HCT116 (cell line): ENCODE results near the gene TMEM217. TPM values are rescaled to one million over a fixed set of nuclear protein-coding genes. Genes with fewer than 3 reads are reported as not detected.

Source experiments
- ATAC-seq: fragments of 200-7000 bp; cut with Tn5 transposase; 2 replicates; pipeline ENCODE4 v1.9.1; 2020; ENCODE audit warnings: mild to moderate bottlenecking, moderate library complexity
- BruUV-seq: library from RNA; stranded (reverse); fragments of 400-500 nt; replicated peaks from 2 replicates; lab custom pipeline; 2021; lab: Mats Ljungman, UMichigan
- CTCF ChIA-PET: fragments of 300-600 bp; sonication (Branson Sonifier 250); formaldehyde crosslinking; loops from one replicate; lab custom pipeline; 2021; ENCODE audit warnings: antibody characterized with exemption; lab: Charles Lee
- POLR2A ChIA-PET: fragments of 300-600, 350-600 bp; sonication (Branson Sonifier 250); formaldehyde crosslinking; loops from one replicate; lab custom pipeline; 2021; ENCODE audit warnings: antibody characterized with exemption; lab: Charles Lee
- RAD21 ChIA-PET, 2 experiments: fragments of 300-600 bp; sonication (Branson Sonifier 250); formaldehyde crosslinking; loops; one replicate each; lab custom pipeline; 2023; ENCODE audit warnings: low total read pairs in 2 of 2; ENCODE audit not compliant: uncharacterized antibody in 2 of 2, unreplicated experiment in 2 of 2, low non-redundant PET in 1 of 2; lab: Charles Lee
- DNase-seq: peaks from one replicate; pipeline ENCODE4 v3.0.0-alpha.2; 2010; ENCODE audit warnings: low read depth, low spot score
- H2AFZ ChIP-seq: fragments of 200-600 bp; shearing (Covaris generic), sonication (generic); 2 replicates; pipeline ENCODE4 v1.6.1; 2017; ENCODE audit warnings: low read depth, mixed run types, mixed read lengths, antibody characterized with exemption, low read length; ENCODE audit not compliant: poor library complexity, severe bottlenecking
- H3K27ac ChIP-seq: 2 replicates; pipeline ENCODE4 v1.5.1; 2012; ENCODE audit warnings: low read depth, low read length
- H3K27me3 ChIP-seq: fragments of 200-600 bp; sonication (generic); 2 replicates; pipeline ENCODE4 v1.6.1; 2016; ENCODE audit warnings: mixed run types, low read length, mixed read lengths; ENCODE audit not compliant: insufficient read depth
- H3K36me3 ChIP-seq, 2 experiments: fragments of 200-500 bp in 1 of 2; fragments of 200-600 bp in 1 of 2; sonication (Bioruptor generic) in 1 of 2; sonication (generic) in 1 of 2; 2 replicates each; pipeline versions ENCODE4 v1.5.1 to v1.6.1; 2014 to 2016; ENCODE audit warnings: low read length in 2 of 2, inconsistent platforms in 1 of 2, mixed read lengths in 1 of 2, mixed run types in 1 of 2; ENCODE audit not compliant: insufficient read depth in 2 of 2, control insufficient read depth in 1 of 2
- H3K4me1 ChIP-seq, 2 experiments: fragments of 200-600 bp in 1 of 2; sonication (generic) in 1 of 2; 2 replicates each; pipeline versions ENCODE4 v1.5.1 to v1.6.1; 2012 to 2017; ENCODE audit warnings: low read length in 2 of 2, inconsistent platforms in 1 of 2, mild to moderate bottlenecking in 1 of 2, mixed read lengths in 1 of 2, mixed run types in 1 of 2, moderate library complexity in 1 of 2; ENCODE audit not compliant: insufficient read depth in 2 of 2, control insufficient read depth in 1 of 2
- H3K4me2 ChIP-seq: fragments of 200-600 bp; sonication (generic); 2 replicates; pipeline ENCODE4 v1.6.1; 2017; ENCODE audit warnings: mixed run types, low read length, mixed read lengths
- H3K4me3 ChIP-seq, 2 experiments: fragments of 200-600 bp in 1 of 2; sonication (generic) in 1 of 2; replicated peaks in 1 of 2; 2 replicates each; pipeline ENCODE4 v1.5.1; 2011 to 2016; ENCODE audit warnings: low read length in 2 of 2, control low read depth in 1 of 2, low read depth in 1 of 2, mild to moderate bottlenecking in 1 of 2, mixed read lengths in 1 of 2, mixed run types in 1 of 2
- H3K79me2 ChIP-seq: fragments of 200-600 bp; sonication (generic); 2 replicates; pipeline ENCODE4 v1.6.1; 2017; ENCODE audit warnings: mild to moderate bottlenecking, mixed run types, low read length, moderate library complexity, mixed read lengths; ENCODE audit not compliant: insufficient read depth
- H3K9ac ChIP-seq: fragments of 200-600 bp; sonication (generic); 2 replicates; pipeline ENCODE4 v1.6.1; 2016; ENCODE audit warnings: low read length, mixed read lengths
- H3K9me2 ChIP-seq: fragments of 200-600 bp; sonication (generic), shearing (Covaris generic); 2 replicates; pipeline ENCODE4 v1.6.1; 2017; ENCODE audit warnings: mixed run types, mild to moderate bottlenecking, moderate library complexity; ENCODE audit not compliant: insufficient read depth
- H3K9me3 ChIP-seq, 2 experiments: fragments of 200-500 bp in 1 of 2; fragments of 200-600 bp in 1 of 2; sonication (Bioruptor generic) in 1 of 2; sonication (generic) in 1 of 2; 2 replicates each; pipeline ENCODE4 v1.6.1; 2014 to 2017; ENCODE audit warnings: low read length in 2 of 2, mixed read lengths in 2 of 2, inconsistent platforms in 1 of 2, low read depth in 1 of 2, mild to moderate bottlenecking in 1 of 2, mixed run types in 1 of 2, moderate library complexity in 1 of 2; ENCODE audit not compliant: control insufficient read depth in 1 of 2, insufficient read depth in 1 of 2
- H4K20me1 ChIP-seq: fragments of 200-600 bp; sonication (generic), shearing (Covaris generic); 2 replicates; pipeline ENCODE4 v1.6.1; 2017; ENCODE audit warnings: mixed run types, mild to moderate bottlenecking, moderate library complexity; ENCODE audit not compliant: insufficient read depth
- CTCF ChIP-seq, 3 experiments: fragments of 200-600 bp in 1 of 3; sonication (generic) in 1 of 3; IDR thresholded peaks in 2 of 3; conservative IDR thresholded peaks in 1 of 3; 2 replicates each; pipeline ENCODE4 v1.5.1; 2012 to 2017; ENCODE audit warnings: low read depth in 2 of 3, low read length in 2 of 3, antibody characterized with exemption in 1 of 3, borderline replicate concordance in 1 of 3, control low read depth in 1 of 3, mild to moderate bottlenecking in 1 of 3, mixed read lengths in 1 of 3, mixed run types in 1 of 3, moderate library complexity in 1 of 3; ENCODE audit not compliant: insufficient read depth in 1 of 3
- EZH2 ChIP-seq: fragments of 200-600 bp; sonication (generic); IDR thresholded peaks from 2 replicates; pipeline ENCODE4 v1.6.1; 2017; ENCODE audit warnings: antibody characterized with exemption, mixed run types
- MAX ChIP-seq: IDR thresholded peaks from 2 replicates; pipeline ENCODE4 v1.6.1; 2012
- POLR2AphosphoS5 ChIP-seq: IDR thresholded peaks from 2 replicates; pipeline ENCODE4 v1.6.1; 2011; ENCODE audit warnings: mild to moderate bottlenecking, low read depth, low read length, moderate library complexity
- RAD21 ChIP-seq: IDR thresholded peaks from 2 replicates; pipeline ENCODE4 v1.6.1; 2012; ENCODE audit warnings: low read depth, mild to moderate bottlenecking
- SIN3A ChIP-seq: IDR thresholded peaks from 2 replicates; pipeline ENCODE4 v1.6.1; 2012; ENCODE audit warnings: low read depth
- SP1 ChIP-seq: IDR thresholded peaks from 2 replicates; pipeline ENCODE4 v1.6.1; 2012; ENCODE audit warnings: low read depth
- SRF ChIP-seq: IDR thresholded peaks from 2 replicates; pipeline ENCODE4 v1.6.1; 2012; ENCODE audit warnings: low read depth
- intact Hi-C: fragments of 100-400 bp; cut with micrococcal nuclease; formaldehyde crosslinking; loops from 2 replicates; pipeline ENCODE4 v1.10.0; 2022
- total RNA-seq: library from RNA; stranded (reverse); gene quantifications from one replicate; pipeline ENCODE4 v1.2.1, GENCODE V29; 2021; ENCODE audit not compliant: unreplicated experiment

The TMEM217 gene
- total RNA-seq, 1 experiment from 2014 or later: 0.98 TPM

- H3K4me1 ChIP-seq: no peaks in the 10 kb centered on the region
- TF ChIP-seq POLR2AphosphoS5 (no peak), EZH2 (no peak), SRF (no peak), MAX (no peak)
- no peaks in the 10 kb centered on the region for H3K9me3 ChIP-seq
- H3K4me2 ChIP-seq: no peak overlapping the region
- no peaks in the 10 kb centered on the region for H3K79me2 ChIP-seq
- ChIA-PET CTCF (no interaction called here), RAD21 (no interaction called here), POLR2A (no interaction called here)
- H3K27ac ChIP-seq: no peak overlapping the region
- no peaks in the 10 kb centered on the region for H3K27me3 ChIP-seq
- H3K9ac ChIP-seq: no peak overlapping the region
- ATAC-seq: no peak
- H4K20me1 ChIP-seq: no peaks in the 10 kb centered on the region
- peaks cover 5 to 8% of the 10 kb centered on the region in 2 experiments; a peak in 2 of 4 replicates for H3K36me3 ChIP-seq
- BruUV-seq: no TSS peak
- H3K4me3 ChIP-seq: no peak overlapping the region
- H2AFZ ChIP-seq: no peak overlapping the region
- intact Hi-C loops: loop anchor here (5.0 kb wide), 1 partner anchor 287 kb away; no protein-coding TSS in a partner anchor
- no peaks in the 10 kb centered on the region for H3K9me2 ChIP-seq
- DNase-seq: no peak
Observed at GRCh38 chr6:37304766-37305165, 46.8 kb upstream of the TMEM217 start.

- no peak overlapping the region for H3K4me3 ChIP-seq
- no peaks in the 10 kb centered on the region for H3K9me2 ChIP-seq
- H3K27ac ChIP-seq: no peak overlapping the region
- TF ChIP-seq SIN3A (no peak), SP1 (no peak), RAD21 (peak; percentile 48), CTCF (IDR thresholded peaks at IDR 0.05 in 2 of 3, conservative IDR thresholded peaks at IDR 0.05 in 1 of 3; ENCODE audit: borderline replicate concordance in 1 of 3, insufficient read depth in 1 of 3, low read depth in 2 of 3, low read length in 2 of 3) (peak; percentile 36 to 69 (median 60); a peak in 5 of 6 replicates)
- peak; percentile 95 for ATAC-seq
- peak; percentile 10 for DNase-seq
- H3K9ac ChIP-seq: no peak overlapping the region
- ChIA-PET POLR2A (no interaction called here), RAD21 (no interaction called here), CTCF (interaction anchor here (1.8 kb wide), 1 partner anchor 22 kb away, joined by 7 read pairs; no protein-coding TSS in a partner anchor)
- H4K20me1 ChIP-seq: no peaks in the 10 kb centered on the region
- no peak overlapping the region for H2AFZ ChIP-seq
- no peaks in the 10 kb centered on the region for H3K9me3 ChIP-seq
- intact Hi-C loops: no loop called here
- H3K4me1 ChIP-seq: no peaks in the 10 kb centered on the region
- no peaks in the 10 kb centered on the region for H3K79me2 ChIP-seq
- H3K27me3 ChIP-seq: no peaks in the 10 kb centered on the region
- H3K4me2 ChIP-seq: no peak overlapping the region
- H3K36me3 ChIP-seq: peaks cover 5 to 8% of the 10 kb centered on the region in 2 experiments; a peak in 2 of 4 replicates
- BruUV-seq: no TSS peak
Observed at GRCh38 chr6:37303891-37304503, 46.1 kb upstream of the TMEM217 start.
